ENCODE measurements around the gene RAB1A.
A peak's percentile ranks its signal among the peaks of the same experiment; 100 is the strongest.

RAB1A gene

DNA sequence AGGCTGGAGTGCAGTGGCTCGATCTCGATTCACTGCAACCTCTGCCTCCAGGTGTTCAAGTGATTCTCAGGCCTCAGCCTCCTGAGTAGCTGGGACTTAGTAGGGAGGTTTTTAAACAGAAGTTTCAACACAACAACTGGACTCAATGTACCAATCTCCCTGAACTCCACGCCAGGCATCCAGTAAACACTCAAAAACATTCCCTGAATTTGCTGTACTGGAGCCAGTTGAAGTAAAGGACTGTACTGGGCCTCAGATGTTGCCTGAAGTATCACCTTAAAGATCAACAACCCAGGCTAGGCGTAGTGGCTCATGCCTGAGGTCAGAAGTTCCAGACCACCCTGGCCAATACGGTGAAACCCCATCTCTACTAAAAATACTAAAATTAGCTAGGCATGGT is 22.4 kb downstream of the RAB1A start:
- no peak for TF ChIP-seq CTCF (conservative IDR thresholded peaks at IDR 0.05; ENCODE audit: low read depth, low read length)
- no peak overlapping the region for H3K4me3 ChIP-seq (ENCODE audit: low read depth, low read length)
- peak; percentile 18 for DNase-seq (ENCODE audit: low read depth)

DNA sequence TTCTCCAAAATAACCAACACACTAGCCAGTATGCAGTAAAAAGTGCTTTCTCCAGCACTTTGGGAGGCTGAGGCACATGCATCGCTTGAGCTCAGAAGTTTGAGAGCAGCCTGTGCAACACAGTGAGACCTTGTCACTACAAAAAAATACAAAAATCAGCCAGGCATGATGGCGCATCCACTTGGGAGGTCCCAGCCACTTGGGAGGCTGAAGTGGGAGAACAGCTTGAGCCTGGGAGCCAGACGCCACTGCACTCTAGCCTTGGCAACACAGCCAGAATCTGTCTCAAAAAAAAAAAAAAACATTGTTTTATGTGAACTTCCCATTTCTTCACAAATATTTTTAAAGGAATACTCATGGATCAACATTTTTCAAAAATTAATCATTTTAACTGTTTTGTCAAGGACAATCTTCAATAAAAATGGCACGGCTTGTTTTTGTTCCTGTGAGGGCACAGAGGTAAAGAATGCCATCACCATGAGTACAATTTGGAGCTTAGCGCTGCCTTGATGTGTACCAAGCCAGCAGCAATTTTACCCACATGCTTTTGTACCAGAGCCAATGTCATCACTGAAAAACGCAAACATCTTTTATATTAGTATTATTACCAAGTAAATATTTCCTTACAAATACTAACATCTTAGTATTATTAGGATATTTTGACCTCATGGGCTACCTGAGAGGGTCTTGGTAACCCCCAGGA is 26.7 kb downstream of the RAB1A start:
- no peak overlapping the region for H3K4me3 ChIP-seq (ENCODE audit: low read depth, low read length)
- no peak for TF ChIP-seq CTCF (conservative IDR thresholded peaks at IDR 0.05; ENCODE audit: low read depth, low read length)
- no peak for DNase-seq (ENCODE audit: low read depth)

- H3K4me3 ChIP-seq (ENCODE audit: low read depth, low read length), result no peak overlapping the region
- no peak for DNase-seq (ENCODE audit: low read depth)
- TF ChIP-seq CTCF (conservative IDR thresholded peaks at IDR 0.05; ENCODE audit: low read depth, low read length), result no peak
Measured at GRCh38 chr2:65101071-65101470, 28.8 kb downstream of the RAB1A start.

GRCh38 chr2:65098741-65099140 is 31.2 kb downstream of the RAB1A start:
- no peak for TF ChIP-seq CTCF (conservative IDR thresholded peaks at IDR 0.05; ENCODE audit: low read depth, low read length)
- no peak overlapping the region for H3K4me3 ChIP-seq (ENCODE audit: low read depth, low read length)
- no peak for DNase-seq (ENCODE audit: low read depth)

- DNase-seq (ENCODE audit: low read depth), result no peak
- no peak for TF ChIP-seq CTCF (conservative IDR thresholded peaks at IDR 0.05; ENCODE audit: low read depth, low read length)
- H3K4me3 ChIP-seq (ENCODE audit: low read depth, low read length), result no peak overlapping the region
Measured at GRCh38 chr2:65097844-65098243, 32.1 kb downstream of the RAB1A start.

DNA sequence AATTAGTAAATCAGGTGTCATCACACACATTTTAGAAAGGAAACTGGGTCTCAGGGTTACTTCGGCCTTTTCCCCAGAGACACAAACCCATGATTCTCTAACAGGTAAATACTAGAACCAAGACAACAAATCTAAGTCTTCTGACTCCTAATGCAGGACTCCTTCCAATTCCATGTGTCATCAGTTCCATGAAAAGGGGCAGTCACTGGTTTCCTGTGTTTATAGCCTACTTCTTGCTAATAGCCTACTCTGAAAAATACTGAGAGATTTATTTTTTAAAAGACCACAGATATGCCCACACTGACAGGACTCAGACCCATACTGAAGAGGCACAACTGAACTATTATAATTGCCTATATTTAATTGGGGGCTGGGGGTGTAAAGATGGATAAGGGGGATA is 33.0 kb downstream of the RAB1A start:
- TF ChIP-seq CTCF (conservative IDR thresholded peaks at IDR 0.05; ENCODE audit: low read depth, low read length), result no peak
- H3K4me3 ChIP-seq (ENCODE audit: low read depth, low read length), result no peak overlapping the region
- peak; percentile 32 for DNase-seq (ENCODE audit: low read depth)

GRCh38 chr2:65093211-65093610 is 36.7 kb downstream of the RAB1A start:
- no peak overlapping the region for H3K4me3 ChIP-seq (ENCODE audit: low read depth, low read length)
- no peak for TF ChIP-seq CTCF (conservative IDR thresholded peaks at IDR 0.05; ENCODE audit: low read depth, low read length)
- DNase-seq (ENCODE audit: low read depth), result no peak
